CD14-positive monocyte (primary cell): Measurements from ENCODE around the gene DNA2. TPM values are rescaled to one million over a fixed set of nuclear protein-coding genes. Genes with fewer than 3 reads are reported as not detected.

ENCODE experiments used
- DNase-seq, 3 donors: peaks; one replicate each; pipeline ENCODE4 v3.0.0-alpha.2; 2011 to 2022
- H2AFZ ChIP-seq: 2 replicates; pipeline ENCODE4 v1.6.0; 2012; ENCODE audit warnings: mild to moderate bottlenecking, low read depth, low read length, inconsistent platforms; ENCODE audit not compliant: insufficient read depth, poor library complexity, severe bottlenecking
- H3K27ac ChIP-seq, 2 donors: 1 replicate in 1 of 2; 2 replicates in 1 of 2; pipeline ENCODE4 v1.5.1; 2012 to 2013; ENCODE audit warnings: low read length in 2 of 2, control low read depth in 1 of 2, inconsistent platforms in 1 of 2, low read depth in 1 of 2, mild to moderate bottlenecking in 1 of 2
- H3K27me3 ChIP-seq, 2 donors: one replicate each; pipeline versions ENCODE4 v1.6.0 to v1.6.1; 2011 to 2013; ENCODE audit warnings: low read length in 2 of 2; ENCODE audit not compliant: control insufficient read depth in 2 of 2, insufficient read depth in 2 of 2
- H3K36me3 ChIP-seq, 2 donors: replicated peaks in 1 of 2; 1 replicate in 1 of 2; 2 replicates in 1 of 2; pipeline versions ENCODE4 v1.5.1 to v1.6.1; 2012 to 2013; ENCODE audit warnings: low read length in 2 of 2, control low read depth in 1 of 2, inconsistent platforms in 1 of 2, mild to moderate bottlenecking in 1 of 2; ENCODE audit not compliant: insufficient read depth in 2 of 2, control insufficient read depth in 1 of 2
- H3K4me1 ChIP-seq, 2 donors: 1 replicate in 1 of 2; 2 replicates in 1 of 2; pipeline versions ENCODE4 v1.5.1 to v1.6.1; 2012 to 2013; ENCODE audit warnings: low read length in 2 of 2, control low read depth in 1 of 2, inconsistent platforms in 1 of 2, mild to moderate bottlenecking in 1 of 2, moderate library complexity in 1 of 2; ENCODE audit not compliant: insufficient read depth in 2 of 2, control insufficient read depth in 1 of 2
- H3K4me2 ChIP-seq: replicated peaks from 2 replicates; pipeline ENCODE3; 2012; ENCODE audit warnings: low read length, moderate library complexity, mild to moderate bottlenecking; ENCODE audit not compliant: poor library complexity, severe bottlenecking; ENCODE audit errors: extremely low read depth
- H3K4me3 ChIP-seq, 3 experiments: fragments of 200-600 bp in 1 of 3; sonication (generic) in 1 of 3; replicated peaks in 1 of 3; 1 replicate in 2 of 3; 2 replicates in 1 of 3; pipeline ENCODE4 v1.5.1; 2011 to 2013; ENCODE audit warnings: low read length in 3 of 3, mild to moderate bottlenecking in 3 of 3, control low read depth in 2 of 3, low read depth in 2 of 3, inconsistent platforms in 1 of 3, moderate library complexity in 1 of 3
- H3K79me2 ChIP-seq: 2 replicates; pipeline ENCODE4 v1.6.0; 2012; ENCODE audit warnings: mild to moderate bottlenecking, control low read depth, inconsistent platforms, low read length, moderate library complexity; ENCODE audit not compliant: insufficient read depth
- H3K9ac ChIP-seq: 2 replicates; pipeline ENCODE4 v1.6.0; 2017; ENCODE audit warnings: low read length, mild to moderate bottlenecking; ENCODE audit not compliant: insufficient read depth, poor library complexity, severe bottlenecking
- H3K9me3 ChIP-seq, 2 donors: replicated peaks in 1 of 2; 1 replicate in 1 of 2; 2 replicates in 1 of 2; pipeline versions ENCODE4 v1.5.1 to v1.6.1; 2012 to 2013; ENCODE audit warnings: low read length in 2 of 2, control low read depth in 1 of 2; ENCODE audit not compliant: control insufficient read depth in 1 of 2, insufficient read depth in 1 of 2
- H4K20me1 ChIP-seq: 2 replicates; pipeline ENCODE4 v1.6.0; 2012; ENCODE audit warnings: mild to moderate bottlenecking, low read length, control low read depth, moderate library complexity; ENCODE audit not compliant: insufficient read depth
- H3K27ac Mint-ChIP-seq, 7 donors: one replicate each; pipeline ENCODE4 v1.8.0; 2020; ENCODE audit warnings: mild to moderate bottlenecking in 7 of 7, mixed read lengths in 7 of 7, moderate library complexity in 6 of 7, inconsistent platforms in 2 of 7
- H3K27me3 Mint-ChIP-seq, 3 donors: one replicate each; pipeline ENCODE4 v1.8.0; 2021 to 2022; ENCODE audit warnings: low read depth in 3 of 3, mild to moderate bottlenecking in 3 of 3, mixed read lengths in 3 of 3, moderate library complexity in 3 of 3, inconsistent platforms in 1 of 3
- H3K36me3 Mint-ChIP-seq, 2 donors: one replicate each; pipeline ENCODE4 v1.8.0; 2020; ENCODE audit warnings: mixed read lengths in 2 of 2, inconsistent platforms in 1 of 2, mild to moderate bottlenecking in 1 of 2
- H3K4me1 Mint-ChIP-seq: one replicate; pipeline ENCODE4 v1.8.0; 2020; ENCODE audit warnings: mild to moderate bottlenecking, mixed read lengths
- H3K4me3 Mint-ChIP-seq, 2 donors: one replicate each; pipeline ENCODE4 v1.8.0; 2020; ENCODE audit warnings: mild to moderate bottlenecking in 2 of 2, mixed read lengths in 2 of 2, moderate library complexity in 1 of 2
- H3K9me3 Mint-ChIP-seq, 7 donors: one replicate each; pipeline ENCODE4 v1.8.0; 2020 to 2022; ENCODE audit warnings: mixed read lengths in 7 of 7, mild to moderate bottlenecking in 6 of 7, moderate library complexity in 6 of 7, inconsistent platforms in 2 of 7
- CTCF ChIP-seq: fragments of 200-600 bp; IDR thresholded peaks from one replicate; pipeline ENCODE4 v1.8.0; 2022; ENCODE audit warnings: antibody characterized with exemption, mild to moderate bottlenecking
- WGBS: methylation state at CpG from one replicate; pipeline ENCODE4 v1.1.5; 2013; ENCODE audit warnings: missing lambda C conversion rate; ENCODE audit not compliant: insufficient coverage; 5-methylcytosine and 5-hydroxymethylcytosine counted together
- intact Hi-C, 2 donors: fragments of 100-400 bp; cut with micrococcal nuclease; formaldehyde crosslinking; loops; one replicate each; pipeline versions ENCODE4 v1.15.0 to v1.15.1; 2023
- polyA plus RNA-seq, 3 donors: library from polyadenylated mRNA; depleted of rRNA in 1 of 3; unstranded in 2 of 3; stranded (reverse) in 1 of 3; fragments of 300-500 nt in 2 of 3; fragments of >200 nt in 1 of 3; fragmentation: Illumina TruSeq in 2 of 3; gene quantifications; 1 replicate in 2 of 3; 2 replicates in 1 of 3; pipeline ENCODE4 v1.2.3, GENCODE V29; 2012 to 2021
- small RNA-seq: library from RNA; depleted of rRNA; stranded (forward); fragments of <200 nt; gene quantifications from one replicate; pipeline ENCODE3, GENCODE V24; 2012; ENCODE audit warnings: low read depth; ENCODE audit not compliant: insufficient read length

Gene DNA2
- polyA plus RNA-seq, 3 donors = 0.08 to 0.99 (median 0.18) TPM

DNA sequence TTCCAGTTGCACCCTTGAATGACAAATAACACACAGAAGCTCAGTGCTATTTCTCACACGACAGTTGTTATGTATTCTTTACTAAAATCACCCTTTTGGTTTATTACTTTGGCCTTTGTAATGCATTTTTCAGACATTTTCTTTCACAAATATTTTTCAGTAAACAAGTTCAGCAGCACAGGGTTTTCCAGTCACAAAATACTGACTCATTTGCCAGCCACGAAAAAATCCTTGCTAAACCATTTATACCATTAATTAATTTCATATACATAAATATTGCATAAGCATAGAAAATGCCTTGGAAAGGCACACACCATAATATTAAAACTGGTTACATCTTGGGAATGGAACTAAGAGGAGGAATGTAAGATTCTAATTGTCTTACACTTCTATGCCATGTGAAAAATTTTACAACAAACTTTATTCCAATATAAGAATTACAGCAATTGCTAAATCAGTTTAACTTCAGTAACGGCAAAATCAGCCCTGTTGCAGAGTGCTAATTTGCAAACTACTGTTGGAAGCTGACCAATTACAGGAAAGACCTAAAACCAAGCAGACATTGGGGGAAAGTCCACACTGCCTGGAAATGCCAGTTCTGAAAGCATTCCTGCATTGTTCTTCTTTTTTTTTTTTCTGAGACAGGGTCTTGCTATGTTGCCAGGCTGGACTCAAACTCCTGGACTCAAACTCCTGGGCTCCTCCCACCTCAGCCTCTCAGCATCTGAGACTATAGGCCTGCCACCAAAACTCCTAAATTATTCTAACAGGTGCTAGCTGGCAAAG, 107.5 kb downstream of the DNA2 start:
- Histone ChIP-seq H3K4me1 (no peaks in the 10 kb centered on the region), H3K4me3 (no peak overlapping the region), H4K20me1 (no peaks in the 10 kb centered on the region), H3K27ac (no peak overlapping the region), H3K36me3 (peaks cover 12 to 40% of the 10 kb centered on the region in 2 donors), H3K27me3 (no peaks in the 10 kb centered on the region), H3K79me2 (no peaks in the 10 kb centered on the region), H3K9me3 (no peaks in the 10 kb centered on the region), H3K9ac (no peak overlapping the region), H2AFZ (no peak overlapping the region), H3K4me2 (no peak overlapping the region)
- Mint-ChIP-seq H3K27me3 (peaks cover 0 to 1% (median 0%) of the 10 kb centered on the region in 3 donors), H3K4me1 (no peaks in the 10 kb centered on the region), H3K27ac (no peak overlapping the region), H3K9me3 (no peaks in the 10 kb centered on the region), H3K4me3 (no peak overlapping the region), H3K36me3 (peaks cover 29 to 48% of the 10 kb centered on the region in 2 donors)
- intact Hi-C loops = no loop called here
- TF ChIP-seq CTCF = no peak
- DNase-seq = no peak
- WGBS = 100% methylated on average over 1 of the region's 3 CpGs

Small RNA genes lying within 50 kb of the gene (small RNA-seq; reads per million reads assigned to genes)
- gene RF00019 (not detected), gene RNA5SP319 (not detected)

Other genes starting within 250 kb of the DNA2 start
- not detected for gene ATOH7, start 239.9 kb downstream of the DNA2 start, polyA plus RNA-seq
- gene HNRNPH3, start 139.9 kb downstream of the DNA2 start, polyA plus RNA-seq = 10 to 100 TPM; 36.6 to 86.0 (median 71.6) TPM
- gene PBLD, start 139.0 kb downstream of the DNA2 start, polyA plus RNA-seq = 1 to 10 TPM; 1.5 to 3.4 (median 2.5) TPM
- 1 to 10 TPM; 2.8 to 3.9 (median 3.3) TPM for gene RUFY2, start 64.7 kb downstream of the DNA2 start, polyA plus RNA-seq
- gene SLC25A16, start 55.5 kb upstream of the DNA2 start, polyA plus RNA-seq = 1 to 10 TPM; 7.0 to 9.6 (median 9.1) TPM
- under 1 TPM; 0.01 to 0.08 (median 0.06) TPM for gene TET1, start 88.4 kb upstream of the DNA2 start, polyA plus RNA-seq
- gene CCAR1, start 249.3 kb upstream of the DNA2 start, polyA plus RNA-seq = 10 to 100 TPM; 16.7 to 26.3 (median 23.4) TPM